IPS-NIHi11 (cell line): ENCODE data around the gene MEN1.

Experiments used
- DNase-seq: peaks from one replicate; pipeline ENCODE4 v3.0.0; 2012; ENCODE audit warnings: mixed read lengths, low spot score

Gene MEN1

GRCh38 chr11:64762674-64763525 is 47.5 kb downstream of the MEN1 start:
- no peak for DNase-seq

GRCh38 chr11:64762277-64762673 is 48.1 kb downstream of the MEN1 start:
- no peak for DNase-seq

GRCh38 chr11:64760759-64761420 is 49.5 kb downstream of the MEN1 start:
- no peak for DNase-seq

- DNase-seq, result peak; percentile 89
These were observed 50.3 kb downstream of the MEN1 start, which contains the start of gene PYGM for GRCh38 chr11:64759722-64760719. PYGM (minus strand) TSS chr11:64759974; CDS start chr11:64759898, 76 bp downstream.

GRCh38 chr11:64759131-64759721 is 51.1 kb downstream of the MEN1 start:
- DNase-seq, result no peak

GRCh38 chr11:64758330-64759079 is 51.8 kb downstream of the MEN1 start:
- DNase-seq, result no peak

GRCh38 chr11:64757549-64758329 is 52.6 kb downstream of the MEN1 start:
- DNase-seq, result no peak

- DNase-seq, result no peak
These were observed 54.5 kb downstream of the MEN1 start for GRCh38 chr11:64755681-64756361.

GRCh38 chr11:64754919-64755662 is 55.3 kb downstream of the MEN1 start:
- no peak for DNase-seq

- no peak for DNase-seq
These were observed 56.0 kb downstream of the MEN1 start for GRCh38 chr11:64754124-64754918.
